Lower lobe of right lung (tissue), 2 donors: ENCODE data around the gene PTPRD. TPM values are rescaled to one million over a fixed set of nuclear protein-coding genes. Genes with fewer than 3 reads are reported as not detected.

Experiments
- ATAC-seq, 2 donors: fragments of 200-7000 bp; cut with Tn5 transposase; one replicate each; pipeline ENCODE4 v1.9.1; 2020 to 2022; ENCODE audit warnings: mild to moderate bottlenecking in 2 of 2, moderate library complexity in 2 of 2
- DNase-seq: peaks from one replicate; pipeline ENCODE4 v3.0.0-alpha.2; 2020
- H3K27ac ChIP-seq: fragments of 200-600 bp; one replicate; pipeline ENCODE4 v1.8.0; 2022
- H3K27me3 ChIP-seq: fragments of 200-600 bp; one replicate; pipeline ENCODE4 v1.8.0; 2022; ENCODE audit warnings: low read depth
- H3K36me3 ChIP-seq: fragments of 200-600 bp; one replicate; pipeline ENCODE4 v1.8.0; 2022; ENCODE audit warnings: mild to moderate bottlenecking
- H3K4me1 ChIP-seq: fragments of 200-600 bp; one replicate; pipeline ENCODE4 v1.8.0; 2022
- H3K4me3 ChIP-seq: fragments of 200-600 bp; one replicate; pipeline ENCODE4 v1.8.0; 2022; ENCODE audit warnings: mild to moderate bottlenecking
- H3K9me3 ChIP-seq: fragments of 200-600 bp; one replicate; pipeline ENCODE4 v1.8.0; 2022
- CTCF ChIP-seq: fragments of 200-600 bp; IDR thresholded peaks from one replicate; pipeline ENCODE4 v1.8.0; 2022; ENCODE audit warnings: antibody characterized with exemption, mild to moderate bottlenecking
- intact Hi-C: fragments of 100-400 bp; cut with DNase I; formaldehyde crosslinking; loops from one replicate; pipeline ENCODE4 v1.11.0; 2022
- total RNA-seq: library from RNA; stranded (reverse); fragmentation: NEBNext Ultra II Directional; extraction: Animal tissue kit (Norgen Biotek cat#: 25700); gene quantifications from one replicate; pipeline ENCODE4 v1.2.1, GENCODE V29; 2021
- donor health status: DM: no; HTN: yes; CAD: no; lungs with severe emphysema.

PTPRD gene
- total RNA-seq, 1 donor from 2014 or later, result 17.2 TPM

GRCh38 chr9:9743822-9744221 lies 869.0 kb downstream of the PTPRD start:
- Histone ChIP-seq H3K27ac (no peak overlapping the region), H3K36me3 (no peaks in the 10 kb centered on the region), H3K4me3 (no peak overlapping the region), H3K27me3 (no peaks in the 10 kb centered on the region), H3K9me3 (no peaks in the 10 kb centered on the region), H3K4me1 (no peaks in the 10 kb centered on the region)
- intact Hi-C loops, result no loop called here
- DNase-seq (no peak), ATAC-seq (no peak)
- no peak for TF ChIP-seq CTCF

DNA sequence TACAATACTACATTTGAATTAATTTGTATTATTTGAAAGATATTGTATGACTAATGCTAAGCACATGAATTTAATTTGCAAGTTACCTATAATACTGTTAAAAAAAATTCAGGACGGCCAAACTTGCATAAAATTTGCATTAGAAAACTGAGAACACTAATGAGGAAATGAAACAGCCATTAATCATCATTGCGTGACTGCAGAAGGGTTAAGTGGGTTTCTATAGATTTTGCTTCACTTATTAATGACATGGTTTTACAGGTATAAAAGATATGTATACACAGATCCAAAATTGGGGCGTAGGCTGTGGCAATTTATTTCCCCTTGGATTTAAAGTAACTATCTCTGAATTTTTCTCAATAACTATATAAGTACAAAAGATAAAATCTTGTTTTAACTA lies 882.6 kb downstream of the PTPRD start:
- Histone ChIP-seq H3K36me3 (no peaks in the 10 kb centered on the region), H3K4me1 (no peaks in the 10 kb centered on the region), H3K4me3 (no peak overlapping the region), H3K27me3 (no peaks in the 10 kb centered on the region), H3K9me3 (no peaks in the 10 kb centered on the region), H3K27ac (no peak overlapping the region)
- TF ChIP-seq CTCF, result no peak
- DNase-seq (no peak), ATAC-seq (no peak)
- intact Hi-C loops, result no loop called here

DNA sequence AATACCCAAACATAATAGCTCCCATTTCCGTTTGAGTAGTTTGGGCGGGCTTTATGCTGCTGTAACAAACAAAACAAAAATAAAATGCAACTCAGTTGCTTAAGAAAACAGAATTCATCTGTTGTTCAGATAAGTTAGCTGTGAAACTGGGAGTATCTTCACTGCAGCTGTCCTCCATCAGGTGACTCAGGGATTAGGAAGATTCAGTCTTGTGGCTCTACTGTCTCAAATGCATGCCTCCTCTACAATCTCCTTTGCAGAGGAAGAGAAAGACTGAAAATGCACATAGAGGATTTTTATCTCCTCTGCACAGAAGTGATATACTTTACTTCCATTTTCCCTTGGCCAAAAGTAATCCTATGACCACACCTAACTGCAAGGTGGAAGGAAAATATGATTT lies 883.7 kb downstream of the PTPRD start:
- H3K27ac ChIP-seq, result no peak overlapping the region
- intact Hi-C loops, result no loop called here
- no peaks in the 10 kb centered on the region for H3K36me3 ChIP-seq
- DNase-seq (no peak), ATAC-seq (no peak)
- H3K4me1 ChIP-seq, result no peaks in the 10 kb centered on the region
- H3K9me3 ChIP-seq, result no peaks in the 10 kb centered on the region
- no peak overlapping the region for H3K4me3 ChIP-seq
- no peak for TF ChIP-seq CTCF
- H3K27me3 ChIP-seq, result no peaks in the 10 kb centered on the region

GRCh38 chr9:9719373-9720112 lies 893.3 kb downstream of the PTPRD start:
- intact Hi-C loops, result no loop called here
- no peak overlapping the region for H3K27ac ChIP-seq
- H3K4me1 ChIP-seq, result no peaks in the 10 kb centered on the region
- no peak for DNase-seq
- ATAC-seq, result peak in 1 of 2 donors; percentile 39
- no peaks in the 10 kb centered on the region for H3K36me3 ChIP-seq
- no peak for TF ChIP-seq CTCF
- H3K27me3 ChIP-seq, result no peaks in the 10 kb centered on the region
- no peak overlapping the region for H3K4me3 ChIP-seq
- H3K9me3 ChIP-seq, result peaks cover 19% of the 10 kb centered on the region

GRCh38 chr9:9718691-9719090 lies 894.1 kb downstream of the PTPRD start:
- no peak for DNase-seq
- no peak for ATAC-seq
- Histone ChIP-seq H3K9me3 (peaks cover 19% of the 10 kb centered on the region), H3K36me3 (no peaks in the 10 kb centered on the region), H3K4me3 (no peak overlapping the region), H3K27ac (no peak overlapping the region), H3K27me3 (no peaks in the 10 kb centered on the region), H3K4me1 (no peaks in the 10 kb centered on the region)
- intact Hi-C loops, result no loop called here
- no peak for TF ChIP-seq CTCF
